NCI-H524 treated with DMSO at 0.1 percent for 48 hours (cell line): ENCODE data around the gene NDUFB2.
"Not testable (repeated sequence)": the region's sequence is repeated elsewhere in the genome, so short reads cannot be mapped to it uniquely, and the experiment has no call there.

Experiments
- DNase-seq: peaks from one replicate; lab custom pipeline; 2025; lab: John Stamatoyannopoulos, UW

The NDUFB2 gene

GRCh38 chr7:140743255-140743654, 46.7 kb downstream of the NDUFB2 start:
- DNase-seq: not testable (repeated sequence)

GRCh38 chr7:140744005-140744404, 47.5 kb downstream of the NDUFB2 start:
- no peak for DNase-seq

- DNase-seq: no peak
Measured at GRCh38 chr7:140745266-140746058, 49.0 kb downstream of the NDUFB2 start.

- DNase-seq: no peak
Measured at GRCh38 chr7:140746751-140747150, 50.2 kb downstream of the NDUFB2 start.

GRCh38 chr7:140752533-140752932, 56.0 kb downstream of the NDUFB2 start:
- no peak for DNase-seq

- DNase-seq: no peak
Measured at GRCh38 chr7:140754506-140754905, 58.0 kb downstream of the NDUFB2 start.
